Activated gamma-delta T cell (primary cell): Measurements from ENCODE around the gene SHROOM3.

Experiments used
- DNase-seq: peaks from one replicate; lab custom pipeline; 2025; lab: John Stamatoyannopoulos, UW
- total RNA-seq, 2 donors: gene quantifications; one replicate each; lab custom pipeline; 2026; lab: John Stamatoyannopoulos, UW

Gene SHROOM3
- 0 to 0.04 reads per million in 2 donors for total RNA-seq

DNA sequence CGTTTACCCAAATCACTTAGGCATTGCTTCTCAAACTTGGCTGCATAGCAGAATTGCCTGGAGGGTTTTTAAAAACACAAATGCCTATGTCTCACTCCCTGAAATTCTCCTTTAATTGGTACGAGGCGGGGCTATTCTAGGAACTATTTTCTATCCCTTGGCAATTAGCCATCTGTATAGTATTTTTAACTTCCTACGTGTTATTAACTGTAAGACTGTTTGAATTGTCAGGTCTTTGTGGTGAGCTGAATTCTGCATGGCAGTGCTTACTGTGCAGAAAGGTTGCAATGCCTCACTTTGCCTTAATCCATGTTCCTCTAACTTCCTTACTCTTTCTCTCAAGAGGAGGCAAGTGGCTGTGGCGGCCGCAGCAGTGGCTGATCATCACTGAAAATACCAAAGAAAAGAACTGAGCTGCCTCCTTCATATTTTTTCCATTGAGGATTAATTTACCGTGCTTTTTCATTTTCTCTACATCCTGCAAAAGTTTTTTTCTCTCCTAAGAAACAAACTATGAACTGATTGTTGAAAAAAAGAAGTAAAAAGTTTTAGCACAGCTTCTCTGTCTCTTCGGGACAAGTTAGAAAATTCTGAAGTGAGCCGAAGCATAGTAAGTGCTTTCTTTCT lies at the start of gene SHROOM3:
Gene SHROOM3, plus strand, starts transcription at position 329 of the 627 bp plus-strand sequence. CDS start 824 bp downstream, outside the sequence.
- no peak for DNase-seq

- no peak for DNase-seq
These were observed 49.1 kb upstream of the SHROOM3 start for GRCh38 chr4:76385974-76386373.

DNA sequence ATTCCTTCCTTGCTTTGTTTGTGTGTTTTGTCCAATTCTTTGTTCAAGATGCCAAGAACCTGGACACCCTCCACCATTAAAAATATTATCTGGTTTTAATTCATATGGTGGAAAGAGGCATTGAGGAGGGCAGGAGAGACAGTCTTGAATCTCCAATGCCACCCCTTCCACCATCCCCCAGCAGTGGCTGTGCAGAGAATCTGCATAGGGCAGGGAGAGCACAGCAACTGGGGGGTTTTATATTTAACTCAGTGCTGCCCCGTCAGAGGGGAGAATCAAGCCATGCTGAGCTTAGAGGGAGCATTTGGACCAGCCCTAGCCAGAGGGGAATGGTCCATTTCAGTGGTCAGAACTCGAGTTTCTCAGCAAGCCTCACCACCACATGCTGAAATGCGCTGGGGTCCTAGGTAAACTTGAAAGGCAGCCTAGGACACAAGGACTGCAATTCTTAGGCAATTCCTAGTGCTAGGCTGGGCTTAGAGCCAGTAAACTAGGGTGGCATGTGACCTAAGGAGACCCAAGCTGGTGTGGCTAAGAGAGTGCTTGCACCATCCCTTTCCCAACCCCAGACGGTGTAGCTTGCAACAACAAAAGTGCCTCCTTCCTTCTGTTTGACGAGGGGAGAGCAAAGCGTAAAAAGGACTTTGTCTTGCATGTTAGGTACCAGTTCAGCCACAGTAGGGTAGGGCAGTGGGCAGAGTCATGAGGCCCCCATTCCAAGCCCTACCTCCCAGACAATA lies 48.3 kb upstream of the SHROOM3 start:
- DNase-seq: no peak

- no peak for DNase-seq
These were observed 46.7 kb upstream of the SHROOM3 start for GRCh38 chr4:76388160-76388908.

- DNase-seq: no peak
These were observed 33.4 kb upstream of the SHROOM3 start for GRCh38 chr4:76401654-76402053.

DNA sequence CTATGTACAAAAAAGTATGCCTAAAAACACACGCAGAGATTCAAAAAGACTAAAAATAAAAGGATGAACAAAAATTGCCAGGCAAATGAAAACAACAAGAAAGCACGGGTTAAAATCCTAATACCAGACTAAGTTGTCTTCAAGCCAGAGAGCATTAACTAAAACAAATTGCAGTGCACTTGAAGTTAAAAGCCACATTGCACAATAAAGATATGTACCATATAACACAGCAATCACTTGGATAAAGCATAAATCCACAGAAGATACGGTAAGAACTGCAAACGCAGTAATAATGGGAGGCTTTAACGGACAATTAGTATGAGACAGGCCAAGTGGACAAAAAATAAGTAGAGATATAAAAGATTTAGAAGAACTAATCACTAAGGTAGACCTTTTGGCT lies 28.9 kb upstream of the SHROOM3 start:
- no peak for DNase-seq

GRCh38 chr4:76407440-76408119 lies 27.4 kb upstream of the SHROOM3 start:
- DNase-seq: no peak

DNA sequence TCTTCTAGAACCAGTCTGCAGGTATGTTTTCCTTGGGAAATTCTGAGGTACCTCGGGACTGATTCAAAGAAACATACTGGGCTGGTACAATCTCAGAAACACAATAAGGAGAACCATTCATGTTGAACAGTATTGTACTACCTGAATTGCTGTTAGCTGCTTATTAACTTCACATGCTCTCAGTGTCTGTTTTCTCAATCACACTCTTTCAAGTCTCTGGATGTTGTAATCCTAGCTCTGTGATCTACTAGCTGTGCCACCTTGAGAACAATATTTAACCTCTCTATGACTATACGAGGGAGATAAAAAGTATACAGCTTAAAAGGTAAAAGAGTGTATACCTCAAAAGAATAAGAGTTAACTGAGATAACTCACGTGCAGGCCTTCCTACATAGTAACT lies 24.4 kb upstream of the SHROOM3 start:
- DNase-seq: no peak

DNA sequence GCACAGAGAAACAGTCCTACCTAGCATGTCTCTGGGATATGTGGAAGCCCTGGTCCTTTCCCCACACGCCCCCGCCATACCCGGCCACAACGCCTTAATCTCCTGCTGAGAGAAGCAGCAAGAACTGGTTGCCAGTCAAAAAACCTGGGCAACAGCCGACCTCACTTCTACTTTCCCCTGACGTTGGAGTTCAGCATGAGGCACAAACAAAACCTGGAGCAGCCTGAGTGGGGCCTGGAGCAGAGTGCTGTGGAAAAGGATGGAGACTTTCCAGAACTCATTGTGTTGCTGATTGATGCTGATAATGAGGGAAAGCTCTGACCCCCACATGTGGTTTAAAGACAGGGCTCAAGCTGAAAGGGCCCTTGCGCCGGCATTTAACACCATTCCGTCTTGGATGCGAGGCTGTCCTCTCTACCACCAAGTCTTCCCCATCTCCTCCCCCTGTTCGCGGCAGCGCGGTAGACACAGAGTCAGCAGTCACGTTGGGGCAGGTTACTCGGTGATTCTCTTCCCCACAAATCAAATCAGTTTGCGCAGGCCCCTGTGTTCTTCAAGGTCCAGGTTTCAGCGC lies 14.8 kb upstream of the SHROOM3 start:
- no peak for DNase-seq

DNA sequence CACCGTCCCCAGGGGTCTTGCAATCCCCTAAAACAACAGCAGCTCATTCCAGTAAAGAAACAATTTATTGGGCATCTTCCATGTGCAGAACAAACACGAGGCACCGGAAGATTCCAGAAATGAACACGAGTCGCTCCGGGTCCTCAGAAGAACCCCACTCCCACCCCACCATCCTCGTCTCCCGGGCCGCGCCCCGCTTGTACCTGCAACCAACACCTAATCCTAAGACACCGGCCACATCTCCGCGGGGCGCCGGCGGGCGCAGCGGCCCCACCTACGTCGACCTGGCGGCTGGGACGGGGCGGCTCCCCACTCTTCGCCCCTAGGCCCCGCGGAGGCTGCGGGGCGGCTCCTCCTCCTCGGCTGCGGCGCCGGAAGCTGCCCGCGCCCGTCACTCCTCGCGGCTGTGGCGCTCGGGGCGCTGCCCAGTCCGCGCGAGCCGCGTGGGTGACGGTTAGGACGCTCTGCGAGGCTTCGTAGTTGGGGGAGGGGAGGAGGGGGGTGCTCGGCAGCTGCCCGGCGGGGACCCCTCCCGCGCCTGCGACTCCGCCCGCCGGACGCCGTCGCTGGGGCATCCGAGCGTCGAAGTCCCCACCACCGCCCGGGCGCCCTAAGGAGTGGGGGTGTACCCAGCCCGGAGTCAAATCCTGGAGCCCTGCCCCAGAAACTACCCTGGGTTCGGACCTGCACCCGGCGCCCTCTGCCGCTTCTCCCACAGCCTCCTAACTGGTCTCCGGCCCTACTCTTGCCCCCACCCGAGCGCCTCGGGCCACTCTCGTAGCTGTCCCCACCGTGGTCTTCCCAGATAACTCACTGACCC lies 14.1 kb upstream of the SHROOM3 start, which contains the start of gene CCDC158:
Gene CCDC158, minus strand, starts transcription at position 380 of the 820 bp plus-strand sequence. CDS start 17,934 bp downstream, outside the sequence.
- DNase-seq: peak; percentile 5

DNA sequence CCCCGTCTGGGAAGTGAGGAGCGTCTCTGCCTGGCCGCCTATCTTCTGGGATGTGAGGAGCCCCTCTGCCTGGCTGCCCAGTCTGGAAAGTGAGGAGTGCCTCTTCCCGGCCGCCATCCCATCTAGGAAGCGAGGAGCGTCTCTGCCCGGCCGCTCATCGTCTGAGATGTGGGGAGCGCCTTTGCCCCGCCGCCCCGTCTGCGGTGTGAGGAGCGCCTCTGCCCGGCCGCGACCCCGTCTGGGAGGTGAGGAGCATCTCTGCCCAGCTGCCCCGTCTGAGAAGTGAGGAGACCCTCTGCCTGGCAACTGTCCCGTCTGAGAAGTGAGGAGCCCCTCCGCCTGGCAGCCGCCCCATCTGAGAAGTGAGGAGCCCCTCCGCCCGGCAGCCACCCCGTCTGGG lies 11.9 kb upstream of the SHROOM3 start:
- DNase-seq: peak; percentile 12

DNA sequence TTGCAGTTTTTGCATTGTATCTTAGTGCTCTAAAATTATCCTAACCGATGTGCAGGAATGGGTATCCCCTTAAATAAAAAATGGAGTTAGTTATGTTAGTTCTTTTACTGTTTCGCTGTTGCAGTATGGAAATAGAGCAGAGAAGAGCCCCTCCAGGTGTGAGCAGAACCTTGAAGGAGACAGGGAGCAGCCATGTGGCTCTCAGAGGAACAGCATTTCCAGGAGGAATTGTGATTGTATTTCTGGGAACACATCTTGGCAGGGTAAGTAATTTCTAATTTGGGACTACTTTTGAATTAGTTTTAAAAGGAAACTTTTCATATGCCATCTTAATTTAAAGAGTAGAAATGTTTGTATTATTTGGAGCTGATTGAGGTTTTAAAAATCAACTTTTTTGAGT lies 8.8 kb upstream of the SHROOM3 start:
- no peak for DNase-seq

GRCh38 chr4:76429636-76430035 lies 5.4 kb upstream of the SHROOM3 start:
- no peak for DNase-seq

DNA sequence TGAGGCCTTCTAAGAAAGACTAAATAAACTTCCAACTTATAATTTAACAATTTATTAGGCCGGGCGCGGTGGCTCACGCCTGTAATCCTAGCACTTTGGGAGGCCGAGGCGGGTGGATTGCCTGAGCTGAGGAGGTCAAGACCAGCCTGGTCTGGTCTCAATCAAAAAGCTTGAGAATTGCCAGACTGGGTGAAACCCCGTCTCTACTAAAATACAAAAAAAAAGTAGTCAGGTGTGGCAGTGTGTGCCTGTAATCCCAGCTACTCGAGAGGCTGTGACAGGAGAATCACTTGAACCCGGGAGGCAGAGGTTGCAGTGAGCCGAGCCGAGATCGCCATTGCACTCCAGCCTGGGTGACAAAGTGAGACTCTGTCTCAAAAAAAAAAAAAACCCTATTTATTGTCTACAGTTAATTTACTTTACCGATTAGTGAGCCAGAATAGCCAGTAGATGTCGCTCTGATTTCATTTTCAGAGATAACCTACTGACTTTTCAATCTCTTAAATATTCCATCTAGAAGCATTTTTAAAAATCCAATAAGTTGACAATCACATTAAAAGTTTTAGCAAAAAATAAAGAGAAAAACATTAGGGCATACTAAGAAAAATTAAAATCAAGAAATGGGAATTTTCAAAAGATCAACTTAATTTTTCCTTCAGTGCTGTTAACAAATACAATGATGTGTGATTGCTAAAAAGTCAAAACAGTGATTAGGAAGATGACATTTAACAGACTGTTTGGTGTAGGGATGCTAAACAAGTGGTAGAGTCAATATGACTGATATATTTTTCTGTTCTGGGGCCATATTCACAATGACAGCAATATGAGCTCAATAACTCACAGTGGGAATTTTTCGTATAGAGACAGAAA lies 4.3 kb upstream of the SHROOM3 start:
- no peak for DNase-seq

- DNase-seq: no peak
These were observed 695 bp downstream of the SHROOM3 start for GRCh38 chr4:76435528-76436319.

GRCh38 chr4:76439491-76439890 lies 4.5 kb downstream of the SHROOM3 start:
- no peak for DNase-seq

DNA sequence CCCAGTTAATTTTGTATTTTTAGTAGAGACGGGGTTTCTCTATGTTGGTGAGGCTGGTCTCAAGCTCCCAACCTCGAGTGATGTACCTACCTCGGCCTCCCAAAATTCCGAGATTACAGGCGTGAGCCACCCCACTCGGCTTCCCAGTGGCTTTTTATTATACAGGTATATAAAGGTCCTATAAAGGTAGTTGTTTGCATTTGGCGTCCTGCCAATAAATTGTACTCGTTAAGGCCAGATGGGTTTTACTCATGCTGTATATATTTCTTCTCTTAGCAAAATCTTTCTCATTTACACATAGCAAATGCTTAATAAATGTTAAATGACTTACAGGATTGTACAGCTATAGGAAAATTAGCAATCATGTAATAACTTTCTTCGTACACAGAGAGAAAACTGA lies 6.9 kb downstream of the SHROOM3 start:
- no peak for DNase-seq

GRCh38 chr4:76442807-76443206 lies 7.8 kb downstream of the SHROOM3 start:
- no peak for DNase-seq

DNA sequence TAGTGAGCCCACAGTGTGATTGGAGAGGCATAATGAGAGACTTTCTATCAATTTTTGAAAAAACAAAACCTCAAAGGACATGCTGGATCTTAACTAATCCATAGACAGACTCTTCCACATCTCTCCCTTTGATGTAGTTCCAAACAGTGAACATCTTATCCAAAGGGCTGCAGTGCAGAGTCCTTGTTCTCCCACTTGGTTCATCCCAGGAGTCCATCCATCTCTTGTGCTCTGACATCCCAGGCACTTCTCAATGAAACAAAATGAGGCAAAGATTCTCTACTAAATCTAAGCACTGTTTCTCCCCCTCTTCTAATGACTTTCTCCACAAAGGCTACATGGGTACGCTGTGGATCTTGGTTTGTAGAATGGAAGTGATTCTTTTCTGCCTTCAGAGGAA lies 8.3 kb downstream of the SHROOM3 start:
- no peak for DNase-seq
